Mesendoderm (in vitro differentiated cells): Measurements from ENCODE around the gene ST8SIA6.
A peak's percentile ranks its signal among the peaks of the same experiment; 100 is the strongest.

Experiments
- DNase-seq: peaks from one replicate; pipeline ENCODE4 v3.0.0; 2013
- H2AK5ac ChIP-seq: 2 replicates; pipeline ENCODE4 v1.6.1; 2013; ENCODE audit warnings: low read length, inconsistent platforms
- H2BK120ac ChIP-seq: 2 replicates; pipeline ENCODE4 v1.6.1; 2013; ENCODE audit warnings: low read depth, mild to moderate bottlenecking, low read length, moderate library complexity, mixed read lengths
- H2BK15ac ChIP-seq: replicated peaks from 2 replicates; pipeline ENCODE4 v1.6.1; 2013; ENCODE audit warnings: low read depth, mild to moderate bottlenecking, moderate library complexity
- H2BK5ac ChIP-seq: 2 replicates; pipeline ENCODE4 v1.6.1; 2013; ENCODE audit warnings: low read length, inconsistent platforms
- H3K18ac ChIP-seq: 2 replicates; pipeline ENCODE4 v1.6.1; 2013; ENCODE audit warnings: mild to moderate bottlenecking, low read length, mixed read lengths
- H3K23ac ChIP-seq: one replicate; pipeline ENCODE4 v1.6.1; 2013; ENCODE audit warnings: low read length
- H3K27ac ChIP-seq: 2 replicates; pipeline ENCODE4 v1.5.1; 2013; ENCODE audit warnings: low read depth, mild to moderate bottlenecking, inconsistent platforms, low read length, moderate library complexity
- H3K27me3 ChIP-seq: 2 replicates; pipeline ENCODE4 v1.6.1; 2013; ENCODE audit warnings: low read length, control low read depth, mild to moderate bottlenecking, inconsistent platforms; ENCODE audit not compliant: insufficient read depth, poor library complexity
- H3K36me3 ChIP-seq: 2 replicates; pipeline ENCODE4 v1.6.1; 2013; ENCODE audit warnings: low read length, inconsistent platforms; ENCODE audit not compliant: control insufficient read depth, insufficient read depth
- H3K4ac ChIP-seq: one replicate; pipeline ENCODE4 v1.6.1; 2013; ENCODE audit warnings: low read depth, mild to moderate bottlenecking, low read length, moderate library complexity
- H3K4me1 ChIP-seq: 2 replicates; pipeline ENCODE4 v1.6.1; 2013; ENCODE audit warnings: low read depth, low read length, inconsistent platforms; ENCODE audit not compliant: control insufficient read depth
- H3K4me2 ChIP-seq: 2 replicates; pipeline ENCODE4 v1.6.1; 2013; ENCODE audit warnings: low read length
- H3K4me3 ChIP-seq: 2 replicates; pipeline ENCODE4 v1.5.1; 2013; ENCODE audit warnings: mild to moderate bottlenecking, low read length
- H3K56ac ChIP-seq: one replicate; pipeline ENCODE4 v1.6.1; 2013; ENCODE audit warnings: low read length
- H3K79me1 ChIP-seq: 2 replicates; pipeline ENCODE4 v1.6.1; 2013; ENCODE audit warnings: low read length, inconsistent platforms
- H3K79me2 ChIP-seq: 2 replicates; pipeline ENCODE4 v1.6.1; 2013; ENCODE audit warnings: mild to moderate bottlenecking, low read length; ENCODE audit not compliant: control insufficient read depth, insufficient read depth
- H3K9ac ChIP-seq: 2 replicates; pipeline ENCODE4 v1.6.1; 2013; ENCODE audit warnings: low read length, inconsistent platforms
- H4K5ac ChIP-seq: one replicate; pipeline ENCODE4 v1.6.1; 2013; ENCODE audit warnings: low read length
- H4K8ac ChIP-seq: one replicate; pipeline ENCODE4 v1.6.1; 2013; ENCODE audit warnings: low read depth, mild to moderate bottlenecking, control low read depth, low read length, moderate library complexity
- WGBS: extraction: QIAGEN DNeasy Blood & Tissue Kit; methylation state at CpG from one replicate; pipeline ENCODE4 v1.1.7; 2013; ENCODE audit warnings: low lambda C conversion rate, missing lambda C conversion rate; ENCODE audit not compliant: insufficient coverage; ENCODE audit errors: extremely low coverage; 5-methylcytosine and 5-hydroxymethylcytosine counted together

ST8SIA6 gene

DNA sequence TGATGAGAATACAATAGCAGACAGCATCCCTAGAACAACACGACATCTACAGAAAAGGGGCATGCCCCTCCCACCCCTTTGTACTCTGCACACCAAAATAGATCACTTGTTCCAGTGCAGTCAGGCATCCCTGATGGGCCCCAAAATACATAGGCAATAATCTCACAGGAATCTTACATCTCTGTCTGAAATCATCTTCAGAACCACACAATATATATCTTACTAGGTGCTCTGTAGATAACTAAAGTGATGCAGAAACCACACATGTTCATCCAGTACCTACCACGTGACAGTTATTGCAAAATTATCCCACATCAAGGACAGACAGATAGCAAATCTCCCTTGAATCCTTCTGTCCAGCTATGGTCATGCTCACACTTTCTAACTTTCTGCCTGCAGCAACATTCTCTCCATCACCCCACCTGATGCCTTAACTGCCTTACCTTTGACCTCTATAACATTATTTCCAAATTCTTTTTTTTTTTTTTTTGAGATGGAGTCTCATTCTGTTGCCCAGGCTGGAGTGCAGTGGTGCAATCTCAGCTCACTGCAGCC, 30.7 kb downstream of the ST8SIA6 start:
- WGBS: no CpG with 5 or more reads among the region's 2 CpGs
- Histone ChIP-seq H3K4ac (no peak overlapping the region), H3K56ac (no peak overlapping the region), H3K4me3 (no peak overlapping the region), H2BK5ac (no peak overlapping the region), H3K27ac (no peak overlapping the region), H3K23ac (no peak overlapping the region), H3K36me3 (no peaks in the 10 kb centered on the region), H3K18ac (no peak overlapping the region), H2BK120ac (no peak overlapping the region), H3K4me2 (no peak overlapping the region), H2AK5ac (no peak overlapping the region), H3K4me1 (peaks cover 6% of the 10 kb centered on the region), H3K79me2 (no peaks in the 10 kb centered on the region), H3K9ac (no peak overlapping the region), H4K5ac (no peak overlapping the region), H3K27me3 (no peaks in the 10 kb centered on the region), H3K79me1 (no peaks in the 10 kb centered on the region), H4K8ac (no peak overlapping the region), H2BK15ac (no peak overlapping the region)
- no peak for DNase-seq

DNA sequence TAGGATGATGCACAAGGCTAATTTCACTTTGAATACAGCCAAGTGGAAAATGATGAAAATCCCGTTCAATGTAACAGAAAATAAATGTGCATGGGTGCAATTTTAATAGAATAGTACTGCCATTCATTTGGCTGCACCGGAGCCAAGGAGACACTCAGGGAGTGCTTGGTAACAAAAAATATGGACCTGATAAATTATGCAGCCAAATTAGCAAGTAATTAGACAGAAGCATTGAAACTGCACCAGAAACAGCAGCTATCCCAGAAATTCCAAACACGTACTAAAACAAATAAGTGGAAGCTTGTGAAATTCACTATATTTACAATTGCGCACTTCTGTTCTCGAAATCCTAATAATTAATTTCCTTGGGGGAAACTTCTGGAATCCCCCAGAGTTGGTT, 31.5 kb downstream of the ST8SIA6 start:
- Histone ChIP-seq H3K36me3 (no peaks in the 10 kb centered on the region), H3K23ac (no peak overlapping the region), H2BK5ac (no peak overlapping the region), H3K79me2 (no peaks in the 10 kb centered on the region), H2AK5ac (no peak overlapping the region), H3K79me1 (no peaks in the 10 kb centered on the region), H3K18ac (no peak overlapping the region), H3K27ac (no peak overlapping the region), H3K56ac (no peak overlapping the region), H3K4ac (no peak overlapping the region), H4K8ac (no peak overlapping the region), H3K4me2 (no peak overlapping the region), H2BK15ac (no peak overlapping the region), H4K5ac (no peak overlapping the region), H3K4me3 (no peak overlapping the region), H3K9ac (no peak overlapping the region), H3K4me1 (peaks cover 6% of the 10 kb centered on the region), H2BK120ac (no peak overlapping the region), H3K27me3 (no peaks in the 10 kb centered on the region)
- no peak for DNase-seq
- WGBS: no CpG with 5 or more reads among the region's 5 CpGs

DNA sequence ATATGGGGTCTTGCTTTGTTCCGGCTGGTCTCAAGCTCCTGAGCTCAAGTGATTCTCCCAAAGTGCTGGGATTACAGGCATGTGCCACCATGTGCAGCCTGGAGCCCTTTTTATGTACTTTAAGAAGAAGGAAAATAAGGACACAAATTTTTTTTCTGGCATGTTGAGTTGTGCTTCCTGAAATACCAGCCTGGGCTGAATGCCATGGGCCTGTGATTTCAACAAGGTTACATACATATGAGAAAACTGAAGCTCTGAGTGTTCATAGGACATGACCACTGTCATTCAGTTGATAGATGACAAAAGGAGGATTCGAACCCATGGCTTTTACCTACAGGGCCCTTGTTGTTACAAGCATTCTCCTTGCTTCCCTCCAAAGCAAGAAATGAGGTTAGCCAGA, 36.1 kb downstream of the ST8SIA6 start:
- no peak overlapping the region for H3K56ac ChIP-seq
- H4K5ac ChIP-seq: no peak overlapping the region
- H3K18ac ChIP-seq: peak overlapping the region; percentile 42
- H3K36me3 ChIP-seq: no peaks in the 10 kb centered on the region
- H4K8ac ChIP-seq: no peak overlapping the region
- no peak overlapping the region for H3K4ac ChIP-seq
- no peak for DNase-seq
- H3K4me3 ChIP-seq: no peak overlapping the region
- no peak overlapping the region for H2AK5ac ChIP-seq
- no peaks in the 10 kb centered on the region for H3K79me2 ChIP-seq
- no peak overlapping the region for H2BK5ac ChIP-seq
- no peaks in the 10 kb centered on the region for H3K79me1 ChIP-seq
- peaks cover 4% of the 10 kb centered on the region for H3K4me1 ChIP-seq
- H3K27ac ChIP-seq: no peak overlapping the region
- no CpG with 5 or more reads among the region's 2 CpGs for WGBS
- H2BK15ac ChIP-seq: no peak overlapping the region
- no peaks in the 10 kb centered on the region for H3K27me3 ChIP-seq
- no peak overlapping the region for H3K4me2 ChIP-seq
- no peak overlapping the region for H2BK120ac ChIP-seq
- H3K23ac ChIP-seq: no peak overlapping the region
- H3K9ac ChIP-seq: no peak overlapping the region

DNA sequence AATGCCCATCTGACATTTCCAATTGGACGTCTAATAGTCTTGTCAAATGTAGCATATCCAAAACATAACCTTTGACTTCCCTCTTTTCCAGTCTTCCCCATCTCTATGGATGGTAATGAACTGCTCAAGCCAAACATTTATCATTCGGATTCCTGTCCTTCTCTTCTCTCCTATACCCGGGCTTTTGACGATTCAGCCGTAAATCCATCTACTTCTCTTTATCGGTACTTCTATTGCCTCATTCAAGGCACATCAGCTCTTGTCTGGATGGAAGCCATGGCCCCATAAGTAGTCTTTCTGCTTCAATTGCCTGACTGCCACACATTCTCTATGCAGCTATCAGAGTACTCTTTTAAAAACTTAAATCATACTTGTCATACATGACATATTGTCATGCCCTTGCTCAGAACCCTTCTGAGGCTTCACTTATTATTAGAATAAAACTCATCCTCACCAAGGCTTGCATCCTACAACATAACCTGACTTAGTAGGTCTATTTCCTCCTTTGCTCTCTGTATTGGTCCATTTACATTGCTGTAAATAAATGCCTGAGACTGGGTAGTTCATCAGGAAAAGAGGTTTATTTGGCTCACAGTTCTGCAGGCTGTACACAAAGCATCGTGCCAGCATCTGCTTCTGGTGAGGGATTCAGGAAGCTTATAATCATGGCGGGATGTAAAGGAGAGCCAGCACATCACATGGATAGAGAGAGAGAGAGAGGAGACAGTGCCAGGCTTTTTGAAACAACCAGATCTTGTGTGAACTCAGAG, 37.8 kb downstream of the ST8SIA6 start:
- H3K27me3 ChIP-seq: no peaks in the 10 kb centered on the region
- H4K8ac ChIP-seq: no peak overlapping the region
- H3K4me1 ChIP-seq: peaks cover 4% of the 10 kb centered on the region
- H4K5ac ChIP-seq: no peak overlapping the region
- H3K27ac ChIP-seq: no peak overlapping the region
- no peak overlapping the region for H3K4me2 ChIP-seq
- H3K56ac ChIP-seq: no peak overlapping the region
- peak overlapping the region; percentile 63 for H2AK5ac ChIP-seq
- no peak overlapping the region for H3K18ac ChIP-seq
- no peaks in the 10 kb centered on the region for H3K79me2 ChIP-seq
- no CpG with 5 or more reads among the region's 8 CpGs for WGBS
- DNase-seq: no peak
- no peak overlapping the region for H3K4me3 ChIP-seq
- no peak overlapping the region for H2BK5ac ChIP-seq
- no peaks in the 10 kb centered on the region for H3K36me3 ChIP-seq
- H3K79me1 ChIP-seq: no peaks in the 10 kb centered on the region
- H3K4ac ChIP-seq: no peak overlapping the region
- H2BK15ac ChIP-seq: no peak overlapping the region
- H3K23ac ChIP-seq: no peak overlapping the region
- H2BK120ac ChIP-seq: no peak overlapping the region
- no peak overlapping the region for H3K9ac ChIP-seq

DNA sequence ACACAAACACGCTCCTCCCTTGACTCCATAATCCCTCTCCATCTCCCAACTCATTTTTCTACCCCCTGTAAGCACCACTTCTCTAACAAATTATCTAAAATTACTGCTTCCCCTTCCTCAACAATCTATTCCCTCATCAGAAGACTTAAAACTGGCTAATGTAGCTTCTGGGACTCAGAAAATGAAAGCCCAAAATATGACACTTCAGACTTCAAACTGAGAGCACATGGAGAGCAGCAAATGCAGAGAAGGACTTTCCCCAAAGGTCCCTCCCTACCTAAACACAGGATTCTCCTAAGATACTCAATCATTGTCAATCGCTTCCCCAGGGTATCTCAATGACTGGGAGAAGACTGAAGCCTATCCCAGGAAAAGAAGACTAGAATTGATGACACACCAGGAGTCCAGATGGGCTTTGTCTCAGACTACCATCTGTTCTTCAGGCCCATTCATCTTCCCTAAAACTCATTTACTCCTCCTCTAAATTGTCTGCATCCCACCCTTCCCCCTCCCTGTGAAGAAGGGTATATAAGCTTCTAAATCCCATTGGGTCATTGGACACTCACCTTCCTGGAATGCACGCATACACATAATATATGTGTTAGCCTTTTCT, 39.2 kb downstream of the ST8SIA6 start:
- 100% methylated on average over 1 of the region's 3 CpGs for WGBS
- Histone ChIP-seq H3K27ac (no peak overlapping the region), H3K18ac (no peak overlapping the region)

More for the DNA sequence above, 39.2 kb downstream of the ST8SIA6 start:
- Histone ChIP-seq H4K8ac (no peak overlapping the region), H3K9ac (no peak overlapping the region), H2BK15ac (no peak overlapping the region), H3K56ac (no peak overlapping the region), H3K79me1 (no peaks in the 10 kb centered on the region), H3K4me3 (no peak overlapping the region), H4K5ac (peak overlapping the region; percentile 23), H2AK5ac (no peak overlapping the region), H3K79me2 (no peaks in the 10 kb centered on the region), H2BK5ac (no peak overlapping the region), H3K36me3 (no peaks in the 10 kb centered on the region), H3K23ac (no peak overlapping the region), H3K27me3 (no peaks in the 10 kb centered on the region), H2BK120ac (no peak overlapping the region), H3K4ac (no peak overlapping the region), H3K4me1 (peaks cover 4% of the 10 kb centered on the region), H3K4me2 (no peak overlapping the region)
- no peak for DNase-seq
